HG02938 (cell line): ENCODE results near the gene SORL1.

Experiments
- ATAC-seq: cut with Tn5 transposase; IDR thresholded peaks from one replicate; pipeline ENCODE4 v1.9.1; 2021; ENCODE audit warnings: mild to moderate bottlenecking, moderate library complexity; ENCODE audit not compliant: unreplicated experiment

The SORL1 gene

DNA sequence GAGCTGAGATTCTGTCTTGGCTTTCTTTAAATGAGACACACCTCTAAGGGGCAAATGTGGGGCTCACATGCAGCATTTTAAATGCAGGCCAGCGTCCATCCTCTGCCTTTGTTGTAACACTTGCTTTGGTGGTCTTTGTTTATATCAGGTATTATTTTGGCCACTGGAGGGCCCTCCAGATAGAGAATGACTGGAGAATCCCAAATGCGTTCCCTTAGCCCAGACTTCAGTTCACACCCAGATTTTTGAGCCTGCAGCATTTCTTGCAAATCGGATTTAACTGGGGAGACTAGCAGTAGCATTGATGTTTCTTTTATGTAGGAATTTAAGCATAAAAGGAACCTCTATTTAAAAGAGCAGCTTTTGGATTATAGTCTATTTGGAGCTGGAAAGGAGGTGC is 200.9 kb downstream of the SORL1 start:
- ATAC-seq: no peak

- ATAC-seq: no peak
Measured at GRCh38 chr11:121654259-121654842, 202.2 kb downstream of the SORL1 start.

GRCh38 chr11:121654843-121655536 is 202.9 kb downstream of the SORL1 start:
- ATAC-seq: peak; percentile 3

DNA sequence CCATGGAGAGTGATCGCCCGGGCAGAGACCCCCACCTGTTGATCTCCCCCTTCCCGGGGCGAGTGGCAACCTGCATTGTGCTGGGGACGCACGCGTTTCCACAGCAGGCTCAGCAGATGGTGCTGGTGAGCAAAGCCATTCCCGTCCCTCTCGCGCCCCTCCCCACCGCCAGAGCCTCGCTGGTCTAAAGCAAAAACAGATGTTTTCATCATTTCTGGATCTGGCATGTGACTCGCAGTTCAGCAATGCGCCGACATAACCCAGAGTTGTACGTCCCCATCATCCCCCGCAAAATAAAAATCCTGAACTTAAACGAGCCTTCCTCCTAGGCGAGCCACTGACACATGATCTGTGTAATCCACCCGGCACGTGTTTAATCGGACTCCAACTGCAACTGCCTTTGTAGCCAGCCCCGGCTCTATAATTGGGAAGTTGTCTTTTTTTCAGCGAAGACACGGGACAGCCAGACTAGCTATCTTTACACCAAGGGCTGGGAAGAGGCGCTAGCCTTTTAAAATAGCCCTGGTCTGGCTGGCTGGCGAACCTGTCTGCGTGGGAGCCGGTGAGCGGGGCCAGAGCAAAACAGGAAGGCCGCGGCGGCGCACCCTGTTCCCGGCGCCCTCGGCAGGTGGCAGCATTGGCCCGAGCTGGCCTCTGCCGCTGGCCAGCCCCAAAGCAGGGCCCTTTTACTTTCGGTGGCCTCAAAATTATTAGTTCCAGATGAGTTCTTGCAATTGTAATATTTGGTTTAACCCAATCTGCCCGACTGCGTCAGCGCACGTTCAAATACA is 203.6 kb downstream of the SORL1 start:
- peak; percentile 82 for ATAC-seq

GRCh38 chr11:121656328-121657090 is 204.4 kb downstream of the SORL1 start:
- no peak for ATAC-seq

- ATAC-seq: no peak
Measured at GRCh38 chr11:121657146-121657545, 205.0 kb downstream of the SORL1 start.

DNA sequence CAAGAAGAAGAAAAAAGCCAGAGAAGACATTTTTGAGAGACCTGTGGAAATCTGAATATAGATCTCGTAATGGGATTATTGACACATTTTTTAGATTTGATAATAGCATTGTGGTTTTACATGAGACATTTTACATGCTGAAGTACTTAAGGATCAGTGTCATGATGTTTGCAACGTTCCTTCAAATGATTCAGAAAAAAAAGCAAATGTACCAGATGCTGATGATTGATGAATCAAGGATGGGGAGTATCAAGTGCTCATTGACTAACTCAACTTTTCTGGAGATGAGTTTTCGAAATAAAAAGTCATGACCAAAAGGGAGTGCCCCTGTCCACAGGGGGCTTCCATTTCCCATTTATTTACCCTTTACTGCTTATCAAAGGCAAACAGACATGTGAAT is 207.7 kb downstream of the SORL1 start:
- ATAC-seq: no peak

GRCh38 chr11:121661880-121662486 is 209.9 kb downstream of the SORL1 start:
- no peak for ATAC-seq

DNA sequence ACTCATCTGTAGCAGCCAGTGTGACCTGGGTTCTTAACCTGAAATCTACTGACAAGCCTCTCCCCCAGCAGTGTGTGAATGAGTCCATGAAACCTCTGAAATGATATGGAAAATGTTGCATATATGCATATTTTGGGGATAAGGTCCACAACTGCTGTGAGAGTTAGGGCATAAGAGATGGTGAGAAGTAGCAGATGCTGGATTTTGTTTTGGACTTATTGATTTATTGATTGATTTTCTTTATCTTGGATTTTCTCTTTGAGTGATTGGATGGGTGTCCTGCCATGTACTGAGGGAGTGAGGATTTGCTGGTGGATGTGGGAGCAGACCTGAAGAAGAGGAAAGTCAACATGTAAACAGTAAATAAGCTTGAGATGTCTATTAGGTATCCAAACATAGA is 212.0 kb downstream of the SORL1 start:
- no peak for ATAC-seq

DNA sequence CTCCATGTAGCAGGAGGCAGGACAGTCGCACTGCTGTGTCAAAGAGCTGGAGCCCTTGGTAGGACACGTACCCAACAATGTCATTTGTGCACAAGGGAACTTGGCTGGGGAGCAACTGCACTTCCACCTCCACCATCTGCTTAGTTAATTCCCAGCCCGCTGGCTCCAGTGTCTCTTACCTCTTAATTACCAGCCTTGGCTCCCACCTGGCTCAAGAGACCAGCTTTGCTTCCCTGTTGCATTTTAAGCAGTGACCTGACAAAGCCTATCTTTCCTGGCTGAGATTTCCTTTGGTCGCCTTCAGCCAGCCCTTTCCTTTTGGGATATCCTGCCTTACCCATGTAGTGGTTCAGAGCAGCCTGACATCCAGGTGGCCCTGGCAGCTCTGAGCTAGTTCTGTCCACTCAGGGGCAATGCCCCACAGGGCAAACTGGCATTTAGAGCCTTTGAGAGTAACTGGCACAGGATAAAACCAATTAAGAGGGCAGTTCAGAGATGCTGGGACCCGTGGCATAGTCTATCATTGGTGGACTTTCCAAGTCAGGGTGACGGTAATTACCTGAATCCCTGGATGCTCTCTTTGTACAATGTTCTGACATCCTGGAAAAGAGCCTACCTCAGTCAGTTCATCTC is 213.2 kb downstream of the SORL1 start:
- ATAC-seq: no peak

GRCh38 chr11:121667836-121668235 is 215.7 kb downstream of the SORL1 start:
- no peak for ATAC-seq

- no peak for ATAC-seq
Measured at GRCh38 chr11:121669422-121669821, 217.3 kb downstream of the SORL1 start.

DNA sequence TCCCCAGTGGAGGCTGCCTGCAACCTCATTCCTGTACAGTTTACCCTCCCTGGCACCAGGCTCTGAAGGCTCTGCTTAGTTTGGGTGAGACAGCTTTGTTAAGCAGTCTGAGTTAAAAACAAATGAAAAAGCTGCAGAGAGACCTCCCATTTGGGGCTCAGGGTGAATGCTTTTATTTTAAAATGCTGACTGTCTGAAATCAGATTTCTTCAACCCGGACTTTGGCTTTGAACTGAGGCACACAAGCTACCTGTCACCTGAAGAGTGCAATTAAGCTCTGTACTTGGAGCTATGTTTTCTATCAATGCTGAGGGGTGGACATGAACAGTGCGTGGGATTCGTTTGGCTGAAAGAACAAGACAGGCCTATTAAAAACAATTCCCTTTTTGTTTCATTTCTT is 218.2 kb downstream of the SORL1 start:
- ATAC-seq: no peak

- ATAC-seq: no peak
Measured at GRCh38 chr11:121670805-121671282, 218.7 kb downstream of the SORL1 start.

DNA sequence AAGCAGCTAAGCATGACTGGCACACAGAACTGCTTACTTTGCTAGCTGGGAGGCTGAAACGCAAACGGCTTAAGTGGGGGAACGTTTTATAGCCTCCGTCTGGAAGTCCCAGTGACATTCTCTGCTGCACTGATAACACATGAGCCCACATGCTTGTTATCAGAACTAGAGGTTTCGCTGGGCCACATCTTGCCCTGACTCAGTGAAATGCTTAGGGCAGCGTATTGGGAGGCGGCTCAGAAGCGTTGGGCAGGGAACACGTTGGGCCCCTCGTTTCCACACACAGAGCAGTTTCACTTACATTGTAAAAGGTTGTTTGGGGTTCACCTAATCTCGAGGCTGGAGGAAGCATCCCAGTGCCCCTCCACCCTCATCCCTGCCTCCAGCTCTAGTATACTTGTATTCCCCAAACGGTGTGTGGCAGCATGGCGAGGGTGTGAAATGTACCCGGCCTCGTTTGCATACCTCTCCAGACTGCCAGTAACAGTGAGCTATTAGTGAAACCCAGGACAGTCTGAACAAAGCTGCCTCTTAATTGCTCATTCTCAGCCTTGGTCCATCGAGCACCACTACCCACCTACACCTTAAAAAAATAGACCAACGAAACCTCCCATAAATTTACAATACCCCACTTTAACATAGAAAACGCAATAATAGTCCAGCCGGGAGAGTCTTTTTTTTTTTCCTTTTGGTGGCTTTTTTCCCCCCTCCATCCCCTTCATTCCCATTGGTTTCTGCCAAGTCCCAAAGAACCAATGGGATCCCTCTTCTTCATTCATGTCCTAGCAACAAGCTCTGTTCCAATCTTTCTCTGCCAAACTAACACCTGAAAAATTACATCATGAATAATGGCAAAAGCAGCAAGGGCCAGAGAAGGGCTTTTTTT is 219.4 kb downstream of the SORL1 start:
- no peak for ATAC-seq

GRCh38 chr11:121672630-121673487 is 220.7 kb downstream of the SORL1 start:
- no peak for ATAC-seq

GRCh38 chr11:121681550-121682268 is 229.6 kb downstream of the SORL1 start:
- ATAC-seq: no peak
